ENCODE results near the gene GCNT1.
"Not testable (repeated sequence)": the region's sequence is repeated elsewhere in the genome, so short reads cannot be mapped to it uniquely, and the experiment has no call there.

Gene GCNT1

GRCh38 chr9:76458903-76459693, at the start of gene GCNT1:
Gene GCNT1 (plus strand): TSS chr9:76459182. CDS start chr9:76502382, 43,200 bp downstream.
- peak; percentile 96 for DNase-seq

DNA sequence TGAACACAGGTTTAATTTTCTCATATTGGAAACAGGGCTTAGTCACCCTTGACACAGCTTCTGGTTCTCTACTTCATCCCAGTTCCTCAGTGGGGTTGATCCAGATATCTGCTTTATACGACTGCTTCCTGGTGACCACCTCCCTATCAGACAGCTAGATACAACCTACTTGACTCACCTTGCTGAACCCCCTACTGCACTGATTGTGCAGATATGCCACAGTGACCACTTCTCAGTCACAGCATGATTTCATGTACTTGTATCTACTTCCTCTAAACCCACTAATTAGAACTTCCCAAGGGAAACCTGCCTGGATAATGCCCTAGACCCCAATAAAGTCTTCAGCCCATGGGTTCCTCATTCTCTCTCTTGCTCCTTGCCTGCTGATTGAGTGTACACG, 46.3 kb upstream of the GCNT1 start:
- no peak for DNase-seq

DNA sequence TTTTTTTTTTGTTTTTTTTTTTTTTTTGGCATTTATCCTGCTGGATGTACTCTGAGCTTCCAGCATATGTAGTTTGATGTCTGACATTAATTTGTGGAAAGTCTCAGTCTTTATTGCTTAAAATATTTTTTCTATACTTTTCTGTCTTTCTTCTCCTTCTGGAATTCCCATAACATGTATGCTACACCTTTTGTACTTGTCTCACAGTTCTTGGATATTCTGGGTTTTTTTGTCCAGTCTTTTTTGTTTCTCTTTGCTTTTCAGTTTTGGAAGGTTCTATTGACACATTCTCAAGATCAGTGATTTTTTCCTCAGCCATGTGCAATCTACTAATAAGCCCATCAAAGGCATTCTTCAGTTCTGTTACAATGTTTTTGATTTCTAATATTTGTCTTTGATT, 45.3 kb upstream of the GCNT1 start:
- no peak for DNase-seq

GRCh38 chr9:76414661-76415060, 44.3 kb upstream of the GCNT1 start:
- DNase-seq: no peak

DNA sequence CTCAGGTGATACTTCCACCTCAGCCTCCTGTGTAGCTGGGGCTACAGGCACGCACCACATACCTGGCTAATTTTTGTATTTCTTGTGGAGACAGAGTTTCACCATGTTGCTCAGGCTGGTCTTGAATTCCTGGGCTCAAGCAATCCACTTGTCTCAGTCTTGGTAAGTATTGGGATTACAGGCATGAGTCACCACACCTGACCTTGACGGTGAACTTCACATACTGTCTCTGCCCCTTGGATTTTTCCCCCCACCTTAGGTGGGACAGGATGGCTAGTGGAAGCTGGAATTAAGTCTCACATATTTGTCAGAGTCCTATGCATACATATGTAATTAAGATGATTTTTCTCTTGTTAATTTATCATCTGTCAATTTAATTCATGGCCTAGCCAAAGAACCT, 43.8 kb upstream of the GCNT1 start:
- no peak for DNase-seq

GRCh38 chr9:76415731-76416130, 43.3 kb upstream of the GCNT1 start:
- DNase-seq: no peak

GRCh38 chr9:76417394-76417793, 41.6 kb upstream of the GCNT1 start:
- DNase-seq: no peak

DNA sequence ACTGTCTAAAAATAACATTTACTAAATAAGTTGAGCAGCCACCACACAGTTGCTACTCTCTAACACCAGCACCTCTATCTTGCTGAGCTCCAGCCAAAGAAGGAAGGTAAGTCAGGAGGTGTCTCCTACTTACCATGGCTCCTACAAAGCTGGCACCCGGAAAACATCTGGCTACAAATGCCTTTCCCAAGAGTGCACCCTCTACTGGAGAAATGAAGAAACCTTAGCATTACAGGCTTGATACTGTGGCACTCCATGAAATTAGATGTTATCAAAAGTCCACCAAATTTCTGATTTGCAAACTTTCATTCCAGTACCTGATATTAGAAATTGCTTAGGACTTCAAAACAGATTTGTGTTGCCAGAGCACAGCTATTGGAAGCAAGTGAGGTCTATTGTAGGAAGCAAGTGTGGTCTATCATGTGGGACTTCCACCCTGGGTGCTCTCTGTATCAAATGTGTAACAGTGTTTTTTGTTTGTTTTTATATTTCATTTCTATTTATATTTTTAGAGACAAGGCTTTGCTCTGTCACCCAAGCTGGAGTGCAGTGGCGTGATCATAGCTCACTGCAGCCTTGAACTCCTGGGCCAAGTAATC, 39.1 kb upstream of the GCNT1 start:
- no peak for DNase-seq

GRCh38 chr9:76423216-76424177, 35.5 kb upstream of the GCNT1 start:
- peak; percentile 28 for DNase-seq

- peak; percentile 70 for DNase-seq
Observed at GRCh38 chr9:76424491-76424890, 34.5 kb upstream of the GCNT1 start.

- DNase-seq: no peak
Observed at GRCh38 chr9:76425677-76426453, 33.1 kb upstream of the GCNT1 start.

DNA sequence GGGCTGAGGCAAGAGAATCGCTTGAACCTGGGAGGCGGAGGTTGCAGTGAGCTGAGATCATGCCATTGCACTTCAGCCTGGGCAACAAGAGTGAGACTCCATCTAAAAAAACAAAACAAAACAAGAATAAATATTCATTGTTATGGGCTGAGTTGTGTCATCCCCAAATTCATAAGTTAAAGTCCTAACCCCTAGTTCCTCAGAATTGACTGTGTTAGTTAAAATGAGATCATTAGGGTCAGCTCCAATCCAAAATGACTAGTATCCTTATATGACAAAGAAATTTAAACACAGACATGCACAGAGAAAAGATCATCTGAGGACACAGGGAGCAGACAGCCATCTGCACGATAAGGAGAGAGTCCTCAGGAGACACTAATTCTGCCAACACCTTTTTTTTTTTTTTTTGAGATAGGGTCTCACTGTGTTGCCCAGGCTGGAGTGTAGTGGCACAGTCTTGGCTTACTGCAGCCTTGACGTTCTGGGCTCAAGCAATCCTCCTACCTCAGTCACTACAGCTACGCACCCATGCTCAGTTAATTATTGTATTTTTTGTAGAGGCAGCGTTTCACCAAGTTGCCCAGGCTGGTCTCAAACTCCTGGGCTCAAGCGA, 32.1 kb upstream of the GCNT1 start:
- no peak for DNase-seq

DNA sequence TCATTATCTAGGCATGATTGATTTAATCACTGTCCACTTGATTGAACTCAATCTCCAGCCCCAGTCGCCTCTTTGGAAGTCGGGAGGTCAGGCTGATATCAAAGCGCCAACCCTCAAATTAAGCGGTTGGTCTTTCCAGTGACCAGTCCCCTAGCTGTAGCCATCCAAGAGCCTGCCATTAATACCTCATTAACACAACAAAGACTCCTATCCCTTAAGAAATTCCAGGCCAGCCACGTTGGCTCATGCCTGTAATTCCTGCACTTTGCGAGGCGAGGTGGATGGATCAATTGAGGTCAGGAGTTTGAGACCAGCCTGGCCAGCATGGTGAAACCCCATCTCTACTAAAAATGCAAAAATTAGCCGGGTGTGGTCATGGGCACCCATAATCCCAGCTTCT, 27.4 kb upstream of the GCNT1 start:
- no peak for DNase-seq

DNA sequence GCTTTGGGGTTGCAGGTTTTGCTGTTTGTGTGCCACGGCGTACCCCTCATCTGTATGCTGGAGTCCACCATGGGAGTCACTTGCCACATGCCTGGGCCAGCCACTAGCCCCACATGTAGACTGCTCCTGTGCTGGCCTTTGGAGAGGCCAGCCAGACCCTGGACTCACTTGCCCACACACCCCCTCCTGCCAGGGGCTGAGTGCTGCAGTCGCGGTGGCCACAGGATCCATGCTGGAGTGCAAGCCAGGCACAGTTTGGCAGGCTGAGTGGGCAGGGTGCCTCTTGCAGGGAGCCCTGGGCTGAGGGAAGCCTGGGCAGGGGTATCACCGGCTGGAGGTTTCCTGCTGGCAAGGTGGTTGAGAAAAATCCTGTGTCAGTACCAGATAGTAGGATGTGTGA, 25.6 kb upstream of the GCNT1 start:
- DNase-seq: no peak

GRCh38 chr9:76433836-76434235, 25.1 kb upstream of the GCNT1 start:
- DNase-seq: no peak

- not testable (repeated sequence) for DNase-seq
Observed at GRCh38 chr9:76434897-76435296, 24.1 kb upstream of the GCNT1 start.

DNA sequence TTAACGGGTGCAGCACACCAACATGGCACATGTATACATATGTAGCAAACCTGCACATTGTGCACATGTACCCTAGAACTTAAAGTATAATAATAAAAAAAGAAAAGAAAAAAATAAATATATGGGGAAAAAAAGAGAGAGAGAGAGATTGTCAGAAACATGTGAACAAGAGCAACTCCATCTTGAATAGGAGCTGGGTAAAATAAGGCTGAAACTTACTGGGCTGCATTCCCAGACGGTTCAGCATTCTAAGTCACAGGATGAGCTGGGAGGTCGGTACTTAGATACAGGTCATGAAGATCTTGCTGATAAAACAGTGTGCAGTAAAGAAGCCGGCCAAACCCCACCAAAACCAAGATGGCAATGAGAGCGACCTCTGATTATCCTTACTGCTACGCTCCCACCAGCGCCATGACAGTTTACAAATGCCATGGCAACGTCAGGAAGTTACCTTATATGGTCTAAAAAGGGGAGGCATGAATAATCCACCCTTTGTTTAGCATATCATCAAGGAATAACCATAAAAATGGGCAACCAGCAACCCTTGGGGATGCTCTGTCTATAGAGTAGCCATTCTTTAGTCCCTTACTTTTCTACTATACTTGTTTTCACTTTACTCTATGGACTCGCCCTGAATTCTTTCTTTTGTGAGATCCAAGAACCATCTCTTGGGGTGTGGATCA, 21.8 kb upstream of the GCNT1 start:
- not testable (repeated sequence) for DNase-seq

DNA sequence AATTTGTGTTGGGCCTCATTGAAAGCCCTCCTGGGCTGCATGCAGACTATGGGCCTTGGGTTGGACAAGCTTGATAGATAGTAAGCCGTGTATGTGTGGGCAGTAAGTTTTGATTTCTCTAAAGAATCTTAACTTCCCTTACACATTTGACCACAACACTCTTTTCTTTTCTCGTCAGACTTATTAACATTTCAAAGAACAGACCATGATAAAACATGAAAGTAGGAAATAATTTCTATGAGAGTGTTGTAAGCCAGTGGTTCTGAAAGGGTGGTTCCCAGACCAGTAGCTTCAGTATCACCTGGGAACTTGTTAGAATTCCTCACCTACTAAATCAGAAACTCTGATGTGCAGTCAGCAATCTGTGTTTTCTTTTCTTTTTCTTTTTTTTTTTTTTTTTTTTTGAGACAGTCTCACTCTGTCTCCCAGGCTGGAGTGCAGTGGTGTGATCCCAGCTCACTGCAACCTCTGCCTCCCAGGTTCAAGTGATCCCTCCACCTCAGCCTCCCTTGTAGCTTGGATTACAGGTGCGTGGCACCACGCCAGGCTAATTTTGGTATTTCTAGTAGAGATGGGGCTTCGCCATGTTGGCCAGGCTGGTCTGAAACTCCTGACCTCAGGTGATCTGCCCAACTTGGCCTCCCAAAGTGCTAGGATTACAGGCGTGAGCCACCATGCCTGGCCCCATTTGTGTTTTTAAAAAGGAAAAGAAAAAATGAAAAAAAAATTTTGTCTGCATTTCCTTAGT, 20.0 kb upstream of the GCNT1 start:
- DNase-seq: peak; percentile 68

DNA sequence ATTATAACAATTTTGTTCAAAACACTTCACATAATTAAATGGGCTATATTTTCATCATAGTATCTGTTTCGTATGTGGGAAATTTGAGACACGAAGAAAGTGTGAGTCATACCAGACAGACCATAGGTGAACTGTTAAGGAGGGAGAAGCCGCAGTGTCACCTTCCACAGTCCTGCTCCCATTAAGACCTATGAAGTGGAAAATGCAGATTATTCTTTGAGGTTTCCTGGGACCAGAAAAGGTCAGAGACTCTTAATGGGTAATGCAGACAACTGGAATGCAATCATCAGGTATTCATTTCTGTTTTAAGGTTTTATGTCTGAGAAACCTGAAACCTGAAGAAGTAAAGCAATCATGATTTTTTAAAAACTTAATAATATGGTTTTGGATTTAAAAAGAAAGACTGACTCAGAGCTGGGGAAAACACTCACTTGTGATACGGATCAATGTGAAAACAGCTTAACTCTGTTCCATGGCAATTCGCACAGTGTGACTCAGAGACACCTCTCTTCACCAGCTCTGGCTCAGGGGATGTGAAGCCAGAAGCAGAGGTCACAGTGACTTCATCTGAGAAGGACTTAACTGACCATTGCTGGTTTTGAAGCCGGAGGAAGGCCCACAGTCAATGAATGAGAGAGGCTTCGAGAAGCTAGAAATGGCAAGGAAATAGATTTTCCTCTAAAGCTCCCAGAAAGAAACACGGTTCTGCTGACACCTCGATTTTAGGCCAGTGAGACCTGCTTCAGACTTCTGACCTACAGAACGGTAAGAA, 17.2 kb upstream of the GCNT1 start:
- DNase-seq: peak; percentile 78

- DNase-seq: no peak
Observed at GRCh38 chr9:76443887-76444286, 15.1 kb upstream of the GCNT1 start.
